T-helper 22 cell (primary cell): ENCODE measurements around the gene MYCN.

Experiments
- DNase-seq: peaks from one replicate; pipeline ENCODE4 v3.0.0-alpha.2; 2020; ENCODE audit warnings: low read depth

MYCN gene

GRCh38 chr2:15931319-15931890, 8.9 kb upstream of the MYCN start:
- no peak for DNase-seq

GRCh38 chr2:15931950-15932349, 8.4 kb upstream of the MYCN start:
- no peak for DNase-seq

DNA sequence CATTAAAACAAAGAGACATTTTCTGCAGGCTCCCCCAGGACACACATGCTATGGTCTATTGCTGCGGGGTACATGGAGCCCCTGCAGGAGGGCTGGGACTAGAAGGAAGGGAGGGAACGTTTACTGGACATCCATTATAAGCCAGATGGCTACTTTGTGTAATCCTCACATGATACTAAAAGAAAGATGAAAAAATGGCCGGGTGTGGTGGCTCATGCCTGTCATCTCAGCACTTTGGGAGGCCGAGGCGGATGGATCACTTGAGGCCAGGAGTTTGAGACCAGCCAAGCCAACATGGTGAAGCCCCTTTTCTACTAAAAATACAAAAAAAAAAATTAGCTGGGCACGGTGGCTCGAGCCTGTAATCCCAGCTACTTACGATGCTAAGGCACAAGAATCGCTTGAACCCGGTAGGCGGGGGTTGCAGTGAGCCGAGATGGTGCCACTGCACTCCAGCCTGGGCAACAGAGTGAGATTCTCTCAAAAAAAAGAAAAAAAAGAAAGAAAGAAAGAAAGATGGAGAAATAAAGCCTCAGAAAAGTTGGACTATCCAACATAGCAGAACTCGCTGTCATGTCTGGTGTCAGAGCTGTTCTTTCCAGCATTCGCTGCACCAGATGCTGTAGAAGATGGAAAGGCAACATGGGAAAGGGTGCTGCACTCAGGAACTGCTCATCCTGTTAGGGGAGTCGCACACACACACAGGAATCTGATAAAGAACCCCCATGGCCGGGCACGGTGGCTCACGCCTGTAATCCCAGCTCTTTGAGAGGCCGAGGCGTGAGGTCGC, 7.8 kb upstream of the MYCN start:
- no peak for DNase-seq

GRCh38 chr2:15933184-15933845, 7.0 kb upstream of the MYCN start:
- no peak for DNase-seq

- no peak for DNase-seq
Measured at GRCh38 chr2:15934291-15934945, 5.9 kb upstream of the MYCN start.

- no peak for DNase-seq
Measured at GRCh38 chr2:15935189-15935588, 5.2 kb upstream of the MYCN start.

GRCh38 chr2:15935675-15936074, 4.7 kb upstream of the MYCN start:
- DNase-seq: no peak

- no peak for DNase-seq
Measured at GRCh38 chr2:15936277-15937104, 3.9 kb upstream of the MYCN start.

DNA sequence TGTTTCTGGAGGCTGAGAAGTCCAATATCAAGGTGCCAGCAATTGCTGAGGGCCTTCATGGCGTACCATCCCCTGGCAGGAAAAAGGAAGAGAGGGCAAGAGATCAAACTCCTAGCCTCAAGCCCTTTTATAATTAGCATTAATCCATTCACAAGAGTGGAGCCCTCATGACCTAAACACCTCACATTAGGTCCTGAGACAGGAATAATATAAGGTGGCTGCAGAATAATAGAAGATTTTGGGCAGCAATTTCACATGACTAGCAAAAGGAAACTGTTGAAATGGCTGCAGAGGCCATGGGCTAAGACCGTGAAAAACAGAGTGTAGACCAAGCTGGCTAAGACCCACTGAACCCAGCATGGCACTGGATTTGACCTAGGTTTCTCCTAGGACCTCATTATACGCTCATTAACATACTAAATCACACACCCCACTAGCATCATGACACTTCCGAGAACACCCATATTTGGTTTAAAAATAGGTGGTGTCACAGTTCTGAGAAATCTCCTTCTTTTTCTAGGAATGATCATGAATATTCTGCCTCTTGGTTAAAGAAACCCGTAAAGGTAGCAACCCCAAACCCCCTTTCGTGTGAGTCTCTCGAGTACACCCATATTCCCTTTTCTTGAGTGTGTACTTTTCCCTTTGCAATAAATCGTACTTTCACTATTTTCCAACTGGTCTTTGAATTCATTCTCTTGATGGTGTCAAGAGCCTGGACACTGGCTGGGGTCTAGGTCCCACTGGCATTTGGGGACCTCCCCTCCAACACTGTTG, 3.1 kb upstream of the MYCN start:
- no peak for DNase-seq

DNA sequence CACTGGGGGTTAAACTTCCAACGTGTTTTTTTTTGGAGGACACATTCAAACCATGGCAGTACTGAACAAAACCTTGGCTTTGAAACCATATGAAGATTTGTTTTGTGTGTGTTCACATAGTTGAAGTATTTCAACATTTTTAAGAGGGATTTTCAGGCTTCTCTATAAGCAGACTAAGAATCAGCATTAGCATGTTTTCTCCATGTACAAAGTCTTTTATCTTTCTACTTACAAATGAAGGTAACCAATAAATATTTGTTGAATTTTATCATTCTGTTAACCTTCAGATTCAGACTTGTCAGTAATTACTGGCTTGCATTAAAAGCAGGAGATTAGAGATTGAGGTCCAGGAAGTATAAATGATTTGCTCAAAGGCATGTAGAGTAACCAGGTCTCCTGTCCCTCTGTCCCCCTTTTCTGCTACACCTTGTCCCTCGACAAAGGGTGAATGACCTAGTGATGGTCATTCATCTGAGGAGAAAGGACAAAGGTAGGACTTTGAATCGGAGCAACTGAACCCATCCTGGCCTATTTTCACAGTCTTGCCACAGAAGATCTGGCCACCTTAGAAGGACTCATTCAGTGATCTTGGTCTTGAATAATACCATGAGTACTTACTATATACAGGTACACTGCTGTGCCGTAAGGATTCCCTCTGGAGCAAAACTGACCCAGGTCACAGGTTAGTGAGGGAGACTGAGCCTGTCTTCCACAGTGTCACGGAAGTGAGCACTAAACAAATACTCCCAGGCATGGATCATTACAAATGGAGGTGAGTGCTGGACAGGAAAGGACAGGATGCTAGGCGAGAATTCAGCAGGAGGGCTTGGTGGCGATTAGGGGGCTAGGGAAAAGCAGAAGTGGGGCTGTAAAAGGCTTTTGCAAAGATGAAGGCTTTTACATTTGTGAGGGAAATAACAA, 2.2 kb upstream of the MYCN start:
- no peak for DNase-seq

DNA sequence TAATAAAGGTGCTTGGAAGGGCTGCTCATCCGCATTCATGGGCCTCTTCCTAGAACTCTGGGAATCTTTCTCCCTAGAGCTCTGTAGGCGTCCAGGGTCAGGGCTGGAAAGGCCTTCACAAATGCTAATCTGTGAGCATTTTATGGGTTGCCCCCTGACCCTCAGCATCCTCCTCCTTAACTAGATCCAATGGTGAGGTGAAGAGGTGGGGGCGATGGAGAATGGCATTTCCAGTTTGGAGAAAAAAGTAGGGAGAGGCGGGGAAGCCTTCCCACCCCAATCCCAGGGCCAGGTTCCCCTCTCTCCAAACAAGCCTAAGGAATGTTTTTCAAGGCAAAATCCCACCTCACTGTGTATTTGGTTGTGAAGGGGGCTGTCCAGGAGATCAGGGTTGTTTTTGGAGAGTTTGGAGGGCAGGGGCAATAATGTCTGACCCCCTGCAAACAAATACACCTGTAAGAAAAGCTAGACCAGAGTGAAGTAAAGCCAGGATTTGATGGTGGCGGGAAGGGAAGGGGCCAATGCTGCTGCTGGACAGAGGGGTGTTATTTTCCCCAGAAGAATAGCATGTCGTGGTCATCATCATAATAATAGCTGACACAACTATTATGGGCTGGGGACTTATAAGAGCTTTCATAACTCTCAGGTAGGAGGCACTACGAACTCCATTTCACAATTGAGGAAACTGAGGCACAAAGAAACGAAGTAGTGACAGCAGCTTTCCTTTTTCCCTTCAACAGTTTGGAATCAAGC, 1.4 kb upstream of the MYCN start:
- DNase-seq: no peak

GRCh38 chr2:15939556-15939853, 845 bp upstream of the MYCN start:
- DNase-seq: no peak

DNA sequence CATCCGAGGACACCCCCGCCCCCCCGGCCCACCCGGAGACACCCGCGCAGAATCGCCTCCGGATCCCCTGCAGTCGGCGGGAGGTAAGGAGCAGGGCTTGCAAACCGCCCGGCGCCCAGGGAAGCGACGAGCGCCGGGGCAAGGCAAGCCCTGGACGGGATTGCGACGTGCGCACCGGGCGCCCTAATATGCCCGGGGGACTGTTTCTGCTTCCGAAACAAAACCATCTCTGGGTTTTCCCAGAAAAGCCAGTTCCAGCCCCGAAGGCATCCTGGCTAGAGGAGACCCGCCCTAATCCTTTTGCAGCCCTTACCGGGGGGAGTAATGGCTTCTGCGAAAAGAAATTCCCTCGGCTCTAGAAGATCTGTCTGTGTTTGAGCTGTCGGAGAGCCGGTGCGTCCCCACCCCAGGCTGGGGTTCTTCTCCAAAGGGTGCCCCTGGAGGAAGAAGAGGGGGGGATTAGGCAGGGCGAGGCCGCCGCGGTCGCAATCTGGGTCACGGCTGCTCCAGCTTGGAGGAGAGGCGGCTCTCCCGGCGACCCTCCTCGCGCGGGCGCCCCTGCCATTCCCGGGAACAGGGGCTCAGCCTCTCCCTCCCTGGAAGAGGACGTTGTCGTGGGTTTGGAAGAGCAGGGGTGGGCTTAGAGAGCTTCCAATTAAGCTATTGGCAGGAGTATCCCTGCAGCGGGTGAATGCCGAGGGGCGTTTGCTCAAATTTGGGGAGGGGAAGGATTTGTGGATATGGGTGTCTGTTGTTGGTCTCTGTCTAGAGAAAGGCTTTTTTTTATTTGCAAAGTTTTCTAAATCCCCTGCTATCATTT, 521 bp downstream of the MYCN start:
- DNase-seq: no peak

- DNase-seq: no peak
Measured at GRCh38 chr2:15941481-15941850, 1.1 kb downstream of the MYCN start.

- DNase-seq: no peak
Measured at GRCh38 chr2:15941871-15942710, 1.7 kb downstream of the MYCN start.

DNA sequence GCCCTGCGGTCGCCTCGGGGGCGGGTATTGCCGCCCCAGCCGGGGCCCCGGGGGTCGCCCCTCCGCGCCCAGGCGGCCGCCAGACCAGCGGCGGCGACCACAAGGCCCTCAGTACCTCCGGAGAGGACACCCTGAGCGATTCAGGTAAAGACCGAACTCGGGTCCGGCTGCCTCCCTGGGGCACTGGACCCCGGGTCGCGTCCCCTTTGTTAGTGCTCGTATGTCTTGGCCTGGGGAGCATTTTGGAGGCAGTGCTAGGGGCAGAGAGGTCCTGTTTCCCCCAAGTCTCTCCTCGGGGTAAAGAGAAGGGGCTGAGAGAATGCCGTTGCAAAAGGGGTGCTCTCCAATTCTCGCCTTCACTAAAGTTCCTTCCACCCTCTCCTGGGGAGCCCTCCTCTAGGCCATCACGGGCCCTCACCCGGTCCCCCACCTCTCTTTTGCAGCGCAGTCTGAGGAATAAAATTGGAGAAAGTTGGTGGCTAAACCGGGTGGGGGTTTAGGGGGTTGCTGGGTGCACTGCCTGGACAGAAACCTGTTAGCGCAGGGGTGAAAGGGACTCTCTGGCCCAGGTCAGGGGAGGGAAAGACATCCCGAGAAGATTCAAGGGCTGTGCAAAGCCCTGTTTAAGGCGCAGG, 2.5 kb downstream of the MYCN start:
- DNase-seq: no peak
